KOPT-K1 (cell line): ENCODE measurements around the gene KIAA1549.

Experiments used
- H3K27ac ChIP-seq: fragments of 200-600 bp; sonication (generic); 2 replicates; pipeline ENCODE4 v1.5.1; 2016; ENCODE audit warnings: antibody characterized with exemption, mild to moderate bottlenecking, low read depth, low read length; ENCODE audit not compliant: poor library complexity, severe bottlenecking
- H3K36me3 ChIP-seq: fragments of 200-600 bp; sonication (generic); 2 replicates; pipeline ENCODE4 v1.5.1; 2017; ENCODE audit warnings: antibody characterized with exemption, mild to moderate bottlenecking, low read length, moderate library complexity; ENCODE audit not compliant: insufficient read depth
- H3K9me3 ChIP-seq: fragments of 200-600 bp; sonication (generic); 2 replicates; pipeline ENCODE4 v1.5.1; 2017; ENCODE audit warnings: antibody characterized with exemption, low read length, mild to moderate bottlenecking; ENCODE audit not compliant: insufficient read depth, poor library complexity, severe bottlenecking

The KIAA1549 gene

DNA sequence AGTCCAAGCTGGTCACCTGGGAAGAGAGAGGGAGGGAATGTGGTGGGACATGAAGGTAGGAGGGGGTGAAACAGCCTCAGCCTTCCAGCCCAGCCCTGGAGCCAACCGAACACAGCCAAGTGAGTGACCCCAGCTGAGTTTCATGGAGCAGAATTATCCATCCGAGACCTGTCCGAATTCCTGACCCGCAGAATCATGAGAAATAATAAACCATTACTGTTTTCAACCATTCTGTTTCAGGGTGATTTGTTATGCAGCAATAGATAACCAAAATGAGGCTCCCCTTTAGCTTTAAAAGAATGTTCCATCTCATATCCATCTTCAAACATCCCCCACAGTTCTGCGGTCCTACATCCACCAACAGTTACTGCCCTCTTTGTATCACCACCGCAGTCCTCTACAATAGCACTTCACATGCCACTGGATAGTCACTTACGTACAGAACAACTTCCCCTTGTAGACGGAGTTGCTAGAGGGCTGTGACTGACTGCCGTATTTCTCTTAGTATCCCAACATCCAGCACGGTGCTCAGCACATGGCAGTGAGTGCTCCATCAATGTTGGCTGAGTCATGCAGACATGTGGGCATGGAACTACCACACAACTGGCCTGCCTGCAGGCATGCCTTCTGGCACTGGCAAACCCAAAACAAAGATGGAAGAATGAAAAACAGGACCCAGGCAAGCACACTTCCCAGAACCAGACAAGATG is 18.5 kb downstream of the KIAA1549 start:
- Histone ChIP-seq H3K27ac (no peak overlapping the region), H3K36me3 (no peaks in the 10 kb centered on the region), H3K9me3 (no peaks in the 10 kb centered on the region)

DNA sequence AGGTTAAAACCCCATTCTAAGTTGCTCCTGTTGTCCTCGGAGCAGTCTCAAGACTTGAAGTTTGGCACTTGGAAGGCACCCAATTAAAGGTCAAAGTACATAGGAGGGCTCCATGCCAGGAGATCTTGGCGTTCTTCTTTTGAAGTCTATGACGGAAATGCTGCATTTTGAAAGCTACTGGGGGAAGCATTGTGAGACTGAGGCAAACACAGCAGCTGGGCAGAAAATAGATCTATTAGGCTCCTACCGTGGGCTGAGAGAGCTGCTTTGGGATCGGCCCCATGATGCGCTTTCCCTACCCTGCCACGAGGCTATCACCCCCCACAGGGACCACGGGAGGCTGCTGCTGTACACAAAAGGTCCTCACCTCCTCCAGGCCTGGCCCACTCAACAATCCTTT is 20.0 kb downstream of the KIAA1549 start:
- no peaks in the 10 kb centered on the region for H3K36me3 ChIP-seq
- no peaks in the 10 kb centered on the region for H3K9me3 ChIP-seq
- no peak overlapping the region for H3K27ac ChIP-seq

DNA sequence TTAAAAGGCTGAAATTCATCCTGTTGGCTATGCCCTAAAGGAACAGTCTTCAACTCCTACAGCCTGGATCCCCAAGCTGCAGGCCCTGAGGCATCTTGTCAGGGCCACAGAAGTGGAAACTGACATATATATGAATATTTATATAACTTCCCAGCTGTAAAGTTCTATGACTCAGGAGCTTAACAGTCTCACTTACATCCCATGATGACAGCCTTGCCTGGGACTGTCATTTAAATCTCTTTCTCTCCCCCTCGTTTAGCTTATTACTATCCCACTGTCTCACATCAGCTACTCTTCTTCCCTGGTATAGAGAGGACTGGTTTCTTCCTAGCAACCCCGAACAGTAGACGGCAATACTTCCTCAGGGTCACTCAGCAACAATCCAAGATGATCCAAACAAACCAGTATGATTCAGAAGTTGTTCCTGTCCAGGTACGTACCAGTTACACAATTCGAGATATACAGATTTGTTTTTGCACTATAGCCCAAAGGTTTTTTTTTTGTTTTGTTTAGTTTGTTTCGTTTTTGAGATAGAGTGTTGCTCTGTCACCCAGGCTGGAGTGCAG is 22.7 kb downstream of the KIAA1549 start:
- Histone ChIP-seq H3K9me3 (no peaks in the 10 kb centered on the region), H3K36me3 (no peaks in the 10 kb centered on the region), H3K27ac (no peak overlapping the region)

DNA sequence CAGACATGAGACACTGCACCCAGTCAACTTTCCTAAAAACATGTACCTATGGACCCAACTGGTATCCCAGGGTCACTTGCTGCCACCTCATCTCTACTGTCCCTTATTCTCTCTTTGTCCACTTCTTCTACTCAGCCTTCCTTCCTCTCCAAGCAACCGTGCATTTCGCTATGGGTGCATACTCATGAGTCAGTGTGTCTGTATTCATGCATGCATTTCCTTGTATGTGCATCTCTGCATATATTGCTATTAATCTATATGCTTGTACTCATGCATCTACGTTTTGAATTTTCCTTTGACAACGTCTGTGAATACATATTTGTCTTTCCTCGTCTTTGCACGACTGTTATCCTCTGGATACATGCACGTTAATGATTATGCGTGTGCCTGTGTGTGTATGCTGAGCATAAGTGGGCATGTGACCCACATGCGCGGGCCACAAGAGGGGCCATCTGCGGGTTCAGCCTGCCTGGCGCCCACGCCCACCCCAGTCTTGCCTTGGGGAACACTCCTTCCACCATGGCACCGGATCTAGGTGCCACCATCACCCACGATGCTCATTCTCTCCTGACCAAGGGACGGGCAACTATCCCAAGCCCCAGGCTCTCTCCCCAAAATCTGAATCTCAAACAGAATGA is 23.3 kb downstream of the KIAA1549 start:
- H3K36me3 ChIP-seq = no peaks in the 10 kb centered on the region
- H3K9me3 ChIP-seq = no peaks in the 10 kb centered on the region
- H3K27ac ChIP-seq = no peak overlapping the region

DNA sequence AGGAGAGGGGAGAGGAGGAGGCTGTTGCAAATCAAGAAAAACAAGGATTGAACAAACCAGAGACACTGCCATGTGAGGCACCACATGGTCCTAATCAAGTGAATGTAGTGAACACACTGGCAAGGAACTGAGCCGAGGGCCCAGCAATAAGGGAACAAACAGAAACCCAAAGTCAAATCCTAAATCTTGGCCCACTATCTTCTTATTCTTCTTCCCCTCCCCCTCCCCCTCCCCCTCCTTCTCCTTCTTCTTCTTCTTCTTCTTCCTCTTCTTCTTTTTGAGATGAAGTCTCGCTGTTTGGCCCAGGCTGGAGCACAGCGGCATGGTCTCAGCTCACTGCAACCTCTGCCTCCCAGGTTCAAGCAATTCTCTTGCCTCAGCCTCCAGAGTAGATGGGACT is 24.0 kb downstream of the KIAA1549 start:
- H3K36me3 ChIP-seq = no peaks in the 10 kb centered on the region
- no peaks in the 10 kb centered on the region for H3K9me3 ChIP-seq
- H3K27ac ChIP-seq = no peak overlapping the region

DNA sequence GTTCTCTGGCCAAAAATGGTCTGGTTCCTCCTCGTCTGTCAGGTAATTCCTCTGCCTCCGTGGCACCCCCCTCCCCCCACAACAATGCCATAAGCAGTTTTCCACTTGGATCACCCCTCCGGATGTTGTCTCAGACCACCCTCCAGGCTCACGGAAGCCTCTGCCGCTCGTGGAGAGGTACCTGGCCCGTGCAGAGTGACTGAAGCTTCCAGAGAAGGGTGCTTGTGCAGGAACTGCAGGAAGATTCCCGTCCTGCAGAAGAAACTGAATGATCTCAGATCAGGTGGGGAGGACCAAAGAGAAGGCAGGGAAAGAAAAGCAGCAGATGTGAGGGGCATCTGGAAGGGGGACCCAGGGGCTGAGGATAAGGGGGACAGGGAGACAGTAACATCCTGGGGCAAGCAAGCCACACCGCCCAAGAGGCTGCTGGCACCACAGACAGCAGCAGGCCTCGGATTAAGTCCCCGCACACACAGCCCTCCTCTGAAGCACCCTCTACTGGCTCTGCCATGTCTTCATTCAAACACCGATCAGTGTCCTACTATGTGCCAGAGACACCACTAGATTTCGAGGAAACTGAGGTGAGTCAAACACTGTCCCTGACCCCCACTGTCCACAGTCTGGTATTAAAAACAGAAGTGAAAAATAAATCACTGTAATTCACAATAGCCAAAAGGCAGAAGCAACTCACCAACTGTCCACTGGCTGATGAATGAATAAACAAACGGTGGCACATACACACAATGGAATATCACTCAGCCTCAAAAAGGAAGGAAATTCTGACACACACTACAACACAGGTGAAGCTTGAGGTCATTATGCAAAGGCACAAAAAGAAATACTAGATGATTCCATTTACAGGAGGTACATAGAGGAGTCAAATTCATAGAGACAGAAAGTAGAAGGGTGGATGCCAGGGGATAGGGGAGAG is 26.4 kb downstream of the KIAA1549 start:
- Histone ChIP-seq H3K27ac (no peak overlapping the region), H3K36me3 (no peaks in the 10 kb centered on the region), H3K9me3 (no peaks in the 10 kb centered on the region)

DNA sequence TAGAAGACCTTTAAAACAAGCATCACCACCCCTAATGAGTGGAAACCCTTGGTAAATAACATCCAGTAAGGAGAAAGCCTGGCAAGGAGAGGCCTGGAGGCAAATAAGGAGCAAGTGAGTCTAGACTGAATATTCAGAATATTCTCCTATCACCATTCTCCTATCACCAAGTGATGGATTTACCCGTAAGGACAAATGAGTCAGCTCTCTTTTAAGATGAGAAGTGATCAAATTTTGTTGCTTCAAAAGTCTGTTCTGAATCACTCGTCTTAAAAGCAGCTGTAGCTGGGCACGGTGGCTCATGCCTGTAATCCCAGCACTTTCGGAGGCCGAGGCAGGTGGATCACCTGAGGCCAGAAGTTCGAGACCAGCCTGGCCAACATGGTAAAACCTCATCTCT is 28.4 kb downstream of the KIAA1549 start:
- H3K36me3 ChIP-seq = no peaks in the 10 kb centered on the region
- no peaks in the 10 kb centered on the region for H3K9me3 ChIP-seq
- no peak overlapping the region for H3K27ac ChIP-seq

DNA sequence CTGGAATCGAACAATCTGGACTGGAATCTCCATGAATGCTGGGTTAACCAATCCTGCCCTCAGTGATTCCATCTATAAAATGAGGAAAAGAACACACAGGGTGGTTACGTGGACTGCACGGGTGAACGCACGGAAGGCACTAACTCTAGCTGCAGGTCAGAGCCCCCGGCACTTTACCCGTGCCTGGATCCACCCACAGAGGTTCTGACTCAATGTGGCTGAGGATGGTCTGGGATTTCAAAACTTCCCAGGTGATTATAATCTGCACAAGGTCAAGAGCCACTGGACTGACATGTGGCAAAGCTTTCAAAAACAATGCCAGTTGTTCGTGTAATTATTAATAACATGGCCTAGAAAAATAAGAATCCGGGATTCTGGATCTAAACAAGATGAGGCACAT is 29.2 kb downstream of the KIAA1549 start:
- H3K36me3 ChIP-seq = no peaks in the 10 kb centered on the region
- no peak overlapping the region for H3K27ac ChIP-seq
- no peaks in the 10 kb centered on the region for H3K9me3 ChIP-seq

DNA sequence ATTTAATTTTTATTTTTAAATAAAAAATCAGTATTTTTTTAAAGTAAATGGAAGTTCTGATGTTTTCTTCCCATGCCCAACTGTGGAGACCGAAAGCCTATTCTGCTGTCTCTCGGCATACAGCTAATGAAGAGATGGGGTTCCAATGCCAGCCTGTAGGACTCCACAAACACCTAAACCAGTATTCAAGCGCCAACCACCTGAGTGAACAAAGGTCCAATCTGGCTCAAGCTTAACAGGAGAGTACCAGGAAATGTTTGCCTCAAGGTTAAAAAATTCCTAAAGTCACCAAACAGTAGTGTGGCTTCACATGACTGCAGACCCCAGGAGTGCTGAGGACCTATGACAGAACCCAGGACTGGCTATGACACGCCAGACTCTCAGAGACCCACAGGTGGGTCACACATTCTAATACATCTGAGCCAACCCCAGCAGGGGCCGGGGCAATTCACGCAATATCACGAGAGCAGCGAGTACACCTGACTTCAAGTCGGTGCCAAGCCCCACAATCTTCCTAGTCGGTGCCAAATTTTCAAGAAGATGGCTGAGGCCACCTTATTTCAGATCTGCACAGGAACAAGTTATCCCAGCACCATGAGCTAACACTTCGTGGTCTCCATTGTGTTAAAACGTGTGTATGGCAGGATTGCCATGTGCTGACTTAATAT is 31.6 kb downstream of the KIAA1549 start:
- no peaks in the 10 kb centered on the region for H3K36me3 ChIP-seq
- H3K9me3 ChIP-seq = no peaks in the 10 kb centered on the region
- no peak overlapping the region for H3K27ac ChIP-seq

DNA sequence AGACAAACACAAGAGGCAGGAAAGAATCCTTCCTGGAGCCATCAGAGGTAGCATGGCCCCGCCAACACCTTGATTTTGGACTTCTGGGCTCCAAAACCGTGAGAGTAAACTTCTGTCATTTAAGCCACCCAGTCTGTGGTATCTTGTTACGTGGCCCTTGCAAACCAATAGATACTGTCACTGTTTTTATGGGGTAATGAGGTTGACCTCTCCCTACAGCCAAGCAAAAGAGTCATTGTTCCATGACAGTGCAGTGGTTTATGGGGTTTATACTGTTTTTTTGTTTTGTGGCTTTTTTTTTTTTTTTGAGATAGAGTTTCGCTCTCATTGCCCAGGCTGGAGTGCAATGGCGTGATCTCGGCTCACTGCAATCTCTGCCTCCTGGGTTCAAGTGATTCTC is 32.8 kb downstream of the KIAA1549 start:
- H3K27ac ChIP-seq = no peak overlapping the region
- H3K36me3 ChIP-seq = no peaks in the 10 kb centered on the region
- H3K9me3 ChIP-seq = no peaks in the 10 kb centered on the region

DNA sequence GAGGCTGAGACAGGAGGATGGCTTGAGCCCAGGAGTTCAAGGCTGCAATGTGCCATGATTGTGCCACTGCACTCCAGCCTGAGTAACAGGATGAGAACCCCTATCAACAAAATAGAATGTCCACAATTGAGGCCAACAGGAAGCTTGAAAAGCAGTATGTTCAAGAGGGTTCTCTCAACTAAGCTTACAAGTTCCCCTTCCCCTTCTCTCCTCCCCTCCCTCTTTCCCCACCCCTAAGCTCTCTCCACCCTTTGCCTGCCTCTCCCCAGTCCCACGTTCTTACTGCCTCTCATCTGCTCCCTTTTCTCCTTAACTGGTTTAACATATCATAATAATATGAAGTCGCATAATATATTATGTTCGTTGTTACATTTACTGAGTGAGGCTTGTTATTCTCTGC is 35.4 kb downstream of the KIAA1549 start:
- H3K27ac ChIP-seq = no peak overlapping the region
- H3K9me3 ChIP-seq = no peaks in the 10 kb centered on the region
- no peaks in the 10 kb centered on the region for H3K36me3 ChIP-seq

DNA sequence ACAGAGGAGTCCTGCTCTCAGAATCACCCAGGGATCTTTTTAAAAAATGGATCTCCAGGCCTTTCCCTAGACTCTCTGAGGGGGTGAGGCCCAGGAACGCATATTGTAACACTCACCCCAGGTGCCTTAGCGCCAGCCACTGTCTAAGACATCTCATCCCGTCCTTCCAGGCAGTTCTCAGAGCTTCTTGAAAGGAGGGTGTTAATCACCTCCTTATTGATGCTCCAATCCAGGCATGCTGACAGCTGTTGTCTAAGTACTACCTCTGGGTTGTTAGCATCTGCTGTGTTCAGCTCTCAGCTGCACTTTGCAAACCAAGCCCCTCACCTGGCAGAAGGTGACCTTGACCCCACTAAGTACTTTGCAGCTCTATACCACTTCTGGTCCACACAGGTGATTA is 36.0 kb downstream of the KIAA1549 start:
- Histone ChIP-seq H3K27ac (no peak overlapping the region), H3K36me3 (no peaks in the 10 kb centered on the region), H3K9me3 (no peaks in the 10 kb centered on the region)

DNA sequence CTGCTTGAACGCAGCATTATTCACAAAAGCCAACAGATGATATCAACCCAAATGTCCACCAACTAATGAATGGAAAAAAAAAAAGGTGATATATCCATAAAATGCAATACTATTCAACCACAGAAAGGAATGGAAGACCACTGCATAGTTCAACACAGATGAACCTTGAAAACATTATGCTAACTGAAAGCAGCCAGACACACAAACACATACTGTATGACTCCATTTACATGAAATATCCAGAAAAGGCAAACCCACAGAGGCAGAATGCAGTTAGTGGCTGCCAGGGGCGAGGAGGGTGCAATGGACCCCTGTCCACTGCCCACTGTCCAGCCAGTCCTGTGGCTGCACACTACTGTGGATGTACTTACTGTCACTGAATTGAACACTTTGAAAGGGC is 36.6 kb downstream of the KIAA1549 start:
- Histone ChIP-seq H3K9me3 (no peaks in the 10 kb centered on the region), H3K36me3 (no peaks in the 10 kb centered on the region), H3K27ac (no peak overlapping the region)

DNA sequence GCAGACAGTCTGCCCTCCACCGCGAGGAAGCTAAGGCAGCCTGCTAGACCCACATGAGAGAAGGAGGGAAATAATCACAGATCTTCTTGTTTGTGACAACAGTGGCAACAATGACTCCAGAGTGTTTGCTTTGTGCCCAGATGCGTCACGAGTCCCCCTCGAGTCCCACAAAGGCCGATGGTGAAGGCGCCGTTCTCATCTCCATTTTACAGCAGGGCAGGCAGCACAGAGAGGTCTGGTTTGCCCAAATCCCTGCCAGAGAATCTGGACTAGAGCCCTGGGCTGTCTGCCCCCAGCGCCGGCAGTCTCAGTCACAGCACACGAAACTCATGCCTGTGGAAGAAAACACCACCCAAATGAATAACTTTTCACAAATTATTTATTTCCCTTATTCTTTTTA is 38.1 kb downstream of the KIAA1549 start:
- H3K9me3 ChIP-seq = no peaks in the 10 kb centered on the region
- no peak overlapping the region for H3K27ac ChIP-seq
- no peaks in the 10 kb centered on the region for H3K36me3 ChIP-seq

DNA sequence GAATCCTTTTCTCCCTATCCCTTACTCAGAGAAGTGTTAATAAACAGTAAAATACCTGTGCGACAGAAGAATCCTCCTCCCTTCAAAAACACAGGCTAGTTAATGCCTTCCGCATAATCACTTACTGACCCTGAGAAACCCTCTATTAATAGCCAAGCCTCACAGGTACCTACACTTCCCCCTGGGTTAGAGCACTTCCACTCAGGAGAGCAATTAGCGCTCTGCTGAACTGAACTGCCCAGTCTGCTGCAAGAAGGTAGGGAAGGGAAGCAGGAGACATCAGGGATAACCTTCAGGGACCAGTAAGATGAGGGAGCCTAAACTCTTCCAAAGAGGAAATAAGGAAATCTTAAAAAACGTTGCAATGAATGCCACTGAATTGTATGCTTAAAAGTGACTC is 39.6 kb downstream of the KIAA1549 start:
- Histone ChIP-seq H3K36me3 (no peaks in the 10 kb centered on the region), H3K9me3 (no peaks in the 10 kb centered on the region), H3K27ac (no peak overlapping the region)
